Astrocyte of the spinal cord (primary cell): ENCODE data around the gene ATG12.
"Not testable (repeated sequence)": the region's sequence is repeated elsewhere in the genome, so short reads cannot be mapped to it uniquely, and the experiment has no call there.

Source experiments
- DNase-seq: peaks from one replicate; pipeline ENCODE4 v3.0.0; 2011; ENCODE audit warnings: low read depth, low spot score
- H3K4me3 ChIP-seq: 2 replicates; pipeline ENCODE4 v1.5.1; 2011; ENCODE audit warnings: low read depth, mild to moderate bottlenecking, low read length, moderate library complexity
- in situ Hi-C: cut with HindIII; loops from 2 replicates; pipeline ENCODE4 v1.10.0; 2017; ENCODE audit warnings: low sequenced_read_pairs
- TF ChIP-seq, protein P1 (sequence below): IDR thresholded peaks from 2 replicates; pipeline ENCODE4 v1.5.1; 2012; ENCODE audit warnings: low read depth, mild to moderate bottlenecking, low read length, inconsistent platforms

ATG12 gene

DNA sequence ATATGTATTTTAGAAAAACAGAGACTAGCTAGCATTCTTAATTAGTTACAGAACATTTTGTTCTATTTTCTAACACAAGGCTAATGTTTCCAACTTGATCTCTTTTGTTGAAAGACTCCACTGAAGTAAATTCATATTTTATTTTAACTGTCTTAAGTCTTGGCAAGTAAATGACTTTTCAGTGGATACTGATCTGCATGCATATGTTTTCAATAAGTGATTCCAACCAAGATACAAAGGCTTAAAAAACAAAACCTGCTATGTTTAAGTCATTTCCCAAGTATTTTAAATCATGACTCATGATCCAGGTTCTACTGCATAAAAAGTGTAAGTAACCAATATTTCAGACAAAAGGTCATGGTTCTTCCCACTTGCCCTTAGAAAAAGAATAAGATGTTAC lies 30.6 kb downstream of the ATG12 start:
- in situ Hi-C loops = no loop called here

DNA sequence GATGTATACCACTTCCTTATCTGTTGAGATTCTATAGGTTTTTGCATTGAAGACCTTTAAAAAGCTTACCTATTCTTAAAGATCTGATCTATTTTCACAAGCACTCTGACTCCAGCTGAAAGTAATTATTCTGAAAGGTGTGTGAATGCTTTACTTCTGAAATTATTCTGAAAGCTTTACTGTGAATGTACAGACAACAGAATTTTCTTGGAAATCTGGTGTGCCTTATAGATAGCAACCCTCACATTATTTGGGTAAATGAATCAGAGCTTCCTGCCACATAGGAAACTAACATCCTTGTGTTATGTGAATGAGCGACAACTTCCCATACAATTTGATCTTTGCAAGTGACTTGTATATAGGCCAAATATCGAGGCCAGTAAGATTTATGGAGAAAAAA lies 31.4 kb downstream of the ATG12 start:
- no peak overlapping the region for H3K4me3 ChIP-seq
- in situ Hi-C loops = no loop called here
- TF ChIP-seq, protein P1, sequence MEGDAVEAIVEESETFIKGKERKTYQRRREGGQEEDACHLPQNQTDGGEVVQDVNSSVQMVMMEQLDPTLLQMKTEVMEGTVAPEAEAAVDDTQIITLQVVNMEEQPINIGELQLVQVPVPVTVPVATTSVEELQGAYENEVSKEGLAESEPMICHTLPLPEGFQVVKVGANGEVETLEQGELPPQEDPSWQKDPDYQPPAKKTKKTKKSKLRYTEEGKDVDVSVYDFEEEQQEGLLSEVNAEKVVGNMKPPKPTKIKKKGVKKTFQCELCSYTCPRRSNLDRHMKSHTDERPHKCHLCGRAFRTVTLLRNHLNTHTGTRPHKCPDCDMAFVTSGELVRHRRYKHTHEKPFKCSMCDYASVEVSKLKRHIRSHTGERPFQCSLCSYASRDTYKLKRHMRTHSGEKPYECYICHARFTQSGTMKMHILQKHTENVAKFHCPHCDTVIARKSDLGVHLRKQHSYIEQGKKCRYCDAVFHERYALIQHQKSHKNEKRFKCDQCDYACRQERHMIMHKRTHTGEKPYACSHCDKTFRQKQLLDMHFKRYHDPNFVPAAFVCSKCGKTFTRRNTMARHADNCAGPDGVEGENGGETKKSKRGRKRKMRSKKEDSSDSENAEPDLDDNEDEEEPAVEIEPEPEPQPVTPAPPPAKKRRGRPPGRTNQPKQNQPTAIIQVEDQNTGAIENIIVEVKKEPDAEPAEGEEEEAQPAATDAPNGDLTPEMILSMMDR = no peak
- no peak for DNase-seq

More for the DNA sequence above, 30.6 kb downstream of the ATG12 start:
- TF ChIP-seq, protein P1 = no peak
- peak; percentile 77 for DNase-seq
- no peak overlapping the region for H3K4me3 ChIP-seq

DNA sequence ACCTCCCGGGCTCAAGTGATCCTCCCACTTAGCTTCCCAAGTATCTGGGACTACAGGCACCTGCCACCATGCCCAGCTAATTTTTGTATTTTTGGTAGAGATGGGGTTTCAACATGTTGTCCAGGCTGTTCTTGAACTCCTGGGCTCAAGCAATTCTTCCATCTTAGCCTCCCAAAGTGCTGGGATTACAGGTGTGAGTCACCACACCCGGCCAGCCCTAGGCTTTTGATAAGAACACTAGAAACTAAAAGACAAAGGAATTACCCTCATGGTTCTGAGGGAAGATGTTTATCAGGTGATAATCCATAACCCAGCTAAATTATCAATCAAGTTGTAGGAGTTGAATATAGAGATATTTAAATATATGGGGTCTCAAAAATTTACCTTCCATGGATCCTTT lies 33.3 kb downstream of the ATG12 start:
- DNase-seq, in situ Hi-C loops: not testable (repeated sequence)

GRCh38 chr5:115807654-115808052 lies 33.7 kb downstream of the ATG12 start:
- no peak overlapping the region for H3K4me3 ChIP-seq
- TF ChIP-seq, protein P1 = no peak
- in situ Hi-C loops = no loop called here
- DNase-seq = no peak

More for the DNA sequence above, 33.3 kb downstream of the ATG12 start:
- H3K4me3 ChIP-seq = not testable (repeated sequence)

DNA sequence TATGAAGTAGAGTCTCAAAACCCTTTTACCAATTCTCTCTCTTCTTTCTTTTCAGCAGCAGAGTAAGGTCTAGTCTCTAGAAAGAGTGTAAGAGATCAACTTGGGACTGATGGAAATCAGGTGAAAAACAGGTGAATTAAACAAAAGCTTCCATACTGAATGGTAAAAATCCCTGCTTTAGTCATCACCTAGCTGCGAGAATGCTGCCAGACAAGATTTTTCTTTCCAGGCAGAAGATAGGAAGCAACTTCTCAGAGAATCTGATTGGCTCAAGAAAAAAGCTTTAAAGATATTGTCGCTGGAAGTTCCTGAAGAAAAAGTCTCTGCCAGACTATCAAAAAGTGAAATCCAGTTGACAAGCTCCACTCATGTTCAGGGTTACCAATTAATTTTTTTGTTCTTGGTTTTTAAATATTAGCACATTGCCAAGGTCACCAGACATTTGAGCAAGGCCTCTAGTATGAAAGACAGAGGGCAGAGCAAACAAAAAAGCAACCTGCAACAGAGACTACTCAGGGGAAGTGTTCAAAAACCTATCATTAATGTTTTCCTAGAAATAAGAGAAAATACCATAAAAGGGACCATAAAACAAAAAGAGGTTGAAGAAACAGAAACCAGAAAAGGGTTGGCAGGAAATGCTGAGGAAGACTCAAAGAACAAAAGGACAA lies 34.2 kb downstream of the ATG12 start:
- in situ Hi-C loops = no loop called here
- TF ChIP-seq, protein P1 = no peak
- DNase-seq = no peak
- H3K4me3 ChIP-seq = no peak overlapping the region

- no peak for DNase-seq
- in situ Hi-C loops = no loop called here
- TF ChIP-seq, protein P1 = no peak
- no peak overlapping the region for H3K4me3 ChIP-seq
These were observed 39.4 kb downstream of the ATG12 start for GRCh38 chr5:115801984-115802383.

DNA sequence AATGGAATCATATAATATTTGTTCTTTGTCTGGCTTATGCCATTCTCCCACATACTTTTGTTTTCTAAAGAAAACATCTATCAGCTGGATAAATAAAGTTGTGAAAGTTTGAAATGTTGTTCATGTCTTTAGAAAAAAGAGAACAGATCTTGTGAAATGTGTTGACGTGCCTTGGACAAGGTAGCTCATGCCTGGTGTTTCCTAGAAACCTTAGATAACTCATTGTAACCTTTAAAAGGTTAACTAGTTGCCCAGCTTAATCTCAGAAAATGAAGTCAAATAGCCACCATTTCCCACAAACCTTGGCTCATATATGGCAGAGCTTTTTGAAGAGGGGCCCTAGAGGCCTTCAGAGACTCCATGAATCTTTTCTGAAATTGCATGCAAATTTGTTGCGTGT lies 40.2 kb downstream of the ATG12 start:
- DNase-seq = no peak
- TF ChIP-seq, protein P1 = no peak
- in situ Hi-C loops = no loop called here
- no peak overlapping the region for H3K4me3 ChIP-seq
